CD14-positive monocyte (primary cell): ENCODE measurements around the gene STARD8. TPM values are rescaled to one million over a fixed set of nuclear protein-coding genes. Genes with fewer than 3 reads are reported as not detected.

ENCODE experiments used
- DNase-seq, 3 donors: peaks; one replicate each; pipeline ENCODE4 v3.0.0-alpha.2; 2011 to 2022
- H2AFZ ChIP-seq: 2 replicates; pipeline ENCODE4 v1.6.0; 2012; ENCODE audit warnings: mild to moderate bottlenecking, low read depth, low read length, inconsistent platforms; ENCODE audit not compliant: insufficient read depth, poor library complexity, severe bottlenecking
- H3K27ac ChIP-seq, 2 donors: 1 replicate in 1 of 2; 2 replicates in 1 of 2; pipeline ENCODE4 v1.5.1; 2012 to 2013; ENCODE audit warnings: low read length in 2 of 2, control low read depth in 1 of 2, inconsistent platforms in 1 of 2, low read depth in 1 of 2, mild to moderate bottlenecking in 1 of 2
- H3K27me3 ChIP-seq, 2 donors: one replicate each; pipeline versions ENCODE4 v1.6.0 to v1.6.1; 2011 to 2013; ENCODE audit warnings: low read length in 2 of 2; ENCODE audit not compliant: control insufficient read depth in 2 of 2, insufficient read depth in 2 of 2
- H3K36me3 ChIP-seq, 2 donors: replicated peaks in 1 of 2; 1 replicate in 1 of 2; 2 replicates in 1 of 2; pipeline versions ENCODE4 v1.5.1 to v1.6.1; 2012 to 2013; ENCODE audit warnings: low read length in 2 of 2, control low read depth in 1 of 2, inconsistent platforms in 1 of 2, mild to moderate bottlenecking in 1 of 2; ENCODE audit not compliant: insufficient read depth in 2 of 2, control insufficient read depth in 1 of 2
- H3K4me1 ChIP-seq, 2 donors: 1 replicate in 1 of 2; 2 replicates in 1 of 2; pipeline versions ENCODE4 v1.5.1 to v1.6.1; 2012 to 2013; ENCODE audit warnings: low read length in 2 of 2, control low read depth in 1 of 2, inconsistent platforms in 1 of 2, mild to moderate bottlenecking in 1 of 2, moderate library complexity in 1 of 2; ENCODE audit not compliant: insufficient read depth in 2 of 2, control insufficient read depth in 1 of 2
- H3K4me2 ChIP-seq: replicated peaks from 2 replicates; pipeline ENCODE3; 2012; ENCODE audit warnings: low read length, moderate library complexity, mild to moderate bottlenecking; ENCODE audit not compliant: poor library complexity, severe bottlenecking; ENCODE audit errors: extremely low read depth
- H3K4me3 ChIP-seq, 3 experiments: fragments of 200-600 bp in 1 of 3; sonication (generic) in 1 of 3; replicated peaks in 1 of 3; 1 replicate in 2 of 3; 2 replicates in 1 of 3; pipeline ENCODE4 v1.5.1; 2011 to 2013; ENCODE audit warnings: low read length in 3 of 3, mild to moderate bottlenecking in 3 of 3, control low read depth in 2 of 3, low read depth in 2 of 3, inconsistent platforms in 1 of 3, moderate library complexity in 1 of 3
- H3K79me2 ChIP-seq: 2 replicates; pipeline ENCODE4 v1.6.0; 2012; ENCODE audit warnings: mild to moderate bottlenecking, control low read depth, inconsistent platforms, low read length, moderate library complexity; ENCODE audit not compliant: insufficient read depth
- H3K9ac ChIP-seq: 2 replicates; pipeline ENCODE4 v1.6.0; 2017; ENCODE audit warnings: low read length, mild to moderate bottlenecking; ENCODE audit not compliant: insufficient read depth, poor library complexity, severe bottlenecking
- H3K9me3 ChIP-seq, 2 donors: replicated peaks in 1 of 2; 1 replicate in 1 of 2; 2 replicates in 1 of 2; pipeline versions ENCODE4 v1.5.1 to v1.6.1; 2012 to 2013; ENCODE audit warnings: low read length in 2 of 2, control low read depth in 1 of 2; ENCODE audit not compliant: control insufficient read depth in 1 of 2, insufficient read depth in 1 of 2
- H4K20me1 ChIP-seq: 2 replicates; pipeline ENCODE4 v1.6.0; 2012; ENCODE audit warnings: mild to moderate bottlenecking, low read length, control low read depth, moderate library complexity; ENCODE audit not compliant: insufficient read depth
- H3K27ac Mint-ChIP-seq, 7 donors: one replicate each; pipeline ENCODE4 v1.8.0; 2020; ENCODE audit warnings: mild to moderate bottlenecking in 7 of 7, mixed read lengths in 7 of 7, moderate library complexity in 6 of 7, inconsistent platforms in 2 of 7
- H3K27me3 Mint-ChIP-seq, 3 donors: one replicate each; pipeline ENCODE4 v1.8.0; 2021 to 2022; ENCODE audit warnings: low read depth in 3 of 3, mild to moderate bottlenecking in 3 of 3, mixed read lengths in 3 of 3, moderate library complexity in 3 of 3, inconsistent platforms in 1 of 3
- H3K36me3 Mint-ChIP-seq, 2 donors: one replicate each; pipeline ENCODE4 v1.8.0; 2020; ENCODE audit warnings: mixed read lengths in 2 of 2, inconsistent platforms in 1 of 2, mild to moderate bottlenecking in 1 of 2
- H3K4me1 Mint-ChIP-seq: one replicate; pipeline ENCODE4 v1.8.0; 2020; ENCODE audit warnings: mild to moderate bottlenecking, mixed read lengths
- H3K4me3 Mint-ChIP-seq, 2 donors: one replicate each; pipeline ENCODE4 v1.8.0; 2020; ENCODE audit warnings: mild to moderate bottlenecking in 2 of 2, mixed read lengths in 2 of 2, moderate library complexity in 1 of 2
- H3K9me3 Mint-ChIP-seq, 7 donors: one replicate each; pipeline ENCODE4 v1.8.0; 2020 to 2022; ENCODE audit warnings: mixed read lengths in 7 of 7, mild to moderate bottlenecking in 6 of 7, moderate library complexity in 6 of 7, inconsistent platforms in 2 of 7
- CTCF ChIP-seq: fragments of 200-600 bp; IDR thresholded peaks from one replicate; pipeline ENCODE4 v1.8.0; 2022; ENCODE audit warnings: antibody characterized with exemption, mild to moderate bottlenecking
- WGBS: methylation state at CpG from one replicate; pipeline ENCODE4 v1.1.5; 2013; ENCODE audit warnings: missing lambda C conversion rate; ENCODE audit not compliant: insufficient coverage; 5-methylcytosine and 5-hydroxymethylcytosine counted together
- intact Hi-C, 2 donors: fragments of 100-400 bp; cut with micrococcal nuclease; formaldehyde crosslinking; loops; one replicate each; pipeline versions ENCODE4 v1.15.0 to v1.15.1; 2023
- polyA plus RNA-seq, 3 donors: library from polyadenylated mRNA; depleted of rRNA in 1 of 3; unstranded in 2 of 3; stranded (reverse) in 1 of 3; fragments of 300-500 nt in 2 of 3; fragments of >200 nt in 1 of 3; fragmentation: Illumina TruSeq in 2 of 3; gene quantifications; 1 replicate in 2 of 3; 2 replicates in 1 of 3; pipeline ENCODE4 v1.2.3, GENCODE V29; 2012 to 2021

The STARD8 gene
- polyA plus RNA-seq, 3 donors = 1.2 to 4.1 (median 1.7) TPM

- peak overlapping the region; percentile 76 to 84 for H3K4me3 Mint-ChIP-seq
- no peak overlapping the region for H2AFZ ChIP-seq
These were observed 38.2 kb downstream of the STARD8 start for GRCh38 chrX:68685685-68686084.

More at GRCh38 chrX:68685685-68686084, 38.2 kb downstream of the STARD8 start:
- H3K27me3 ChIP-seq = no peaks in the 10 kb centered on the region
- H3K9ac ChIP-seq = peak overlapping the region; percentile 49
- peak overlapping the region; percentile 67 to 75 for H3K27ac ChIP-seq
- peak overlapping the region in 1 of 3 experiments; percentile 65 for H3K4me3 ChIP-seq
- WGBS = 0% methylated on average over 2 of the region's 5 CpGs
- no peaks in the 10 kb centered on the region for H3K36me3 Mint-ChIP-seq
- H3K9me3 ChIP-seq = no peaks in the 10 kb centered on the region
- H3K9me3 Mint-ChIP-seq = peaks cover 0 to 2% (median 0%) of the 10 kb centered on the region in 7 donors
- peak overlapping the region; percentile 91 to 99 (median 98) for H3K27ac Mint-ChIP-seq
- peaks cover 42 to 43% of the 10 kb centered on the region in 2 donors for H3K4me1 ChIP-seq
- no peaks in the 10 kb centered on the region for H4K20me1 ChIP-seq
- H3K79me2 ChIP-seq = no peaks in the 10 kb centered on the region
- peaks cover 37% of the 10 kb centered on the region for H3K4me1 Mint-ChIP-seq
- intact Hi-C loops = no loop called here
- no peaks in the 10 kb centered on the region for H3K36me3 ChIP-seq
- peak overlapping the region; percentile 66 for H3K4me2 ChIP-seq
- TF ChIP-seq CTCF = no peak
- DNase-seq = peak; percentile 65 to 78 (median 70)
- H3K27me3 Mint-ChIP-seq = peaks cover 0 to 5% (median 2%) of the 10 kb centered on the region in 3 donors
